ENCODE results near the gene ZNF555. TPM values are rescaled to one million over a fixed set of nuclear protein-coding genes. Genes with fewer than 3 reads are reported as not detected.
A peak's percentile ranks its signal among the peaks of the same experiment; 100 is the strongest.

ZNF555 gene
- total and polyA plus RNA-seq, 2 of the 13 experiments (the other 11 are each of a cell fraction or from before 2014, with no cell fraction given), result 5.0 to 8.0 TPM

DNA sequence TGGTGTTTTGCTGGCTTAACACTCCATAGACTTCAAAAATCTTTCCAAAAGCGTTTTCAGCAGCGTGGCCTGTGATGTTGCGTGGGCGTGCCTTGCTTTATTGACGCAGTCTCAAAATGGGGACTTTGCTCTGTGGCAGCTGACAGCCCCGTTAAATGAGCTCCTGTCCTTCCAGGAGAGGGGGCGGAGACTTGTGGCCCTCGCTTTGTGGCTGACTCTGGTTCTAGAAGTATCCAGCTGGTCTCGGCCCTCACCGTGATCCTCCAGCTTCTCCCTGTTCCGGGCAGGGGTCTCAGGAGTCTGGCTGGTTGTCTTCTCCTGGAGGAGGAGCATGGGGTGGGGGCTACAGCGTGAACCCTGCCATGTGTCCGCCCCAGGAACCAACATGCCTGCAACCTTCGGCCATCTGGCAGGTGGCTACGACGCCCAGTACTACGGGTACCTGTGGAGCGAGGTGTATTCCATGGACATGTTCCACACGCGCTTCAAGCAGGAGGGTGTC, 30.0 kb upstream of the ZNF555 start (continued):
- TF ChIP-seq, protein P1, sequence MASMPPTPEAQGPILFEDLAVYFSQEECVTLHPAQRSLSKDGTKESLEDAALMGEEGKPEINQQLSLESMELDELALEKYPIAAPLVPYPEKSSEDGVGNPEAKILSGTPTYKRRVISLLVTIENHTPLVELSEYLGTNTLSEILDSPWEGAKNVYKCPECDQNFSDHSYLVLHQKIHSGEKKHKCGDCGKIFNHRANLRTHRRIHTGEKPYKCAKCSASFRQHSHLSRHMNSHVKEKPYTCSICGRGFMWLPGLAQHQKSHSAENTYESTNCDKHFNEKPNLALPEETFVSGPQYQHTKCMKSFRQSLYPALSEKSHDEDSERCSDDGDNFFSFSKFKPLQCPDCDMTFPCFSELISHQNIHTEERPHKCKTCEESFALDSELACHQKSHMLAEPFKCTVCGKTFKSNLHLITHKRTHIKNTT (CRISPR knock-in tag; IDR thresholded peaks at IDR 0.05), result no peak
- TF ChIP-seq IKZF1 (IDR thresholded peaks at IDR 0.05) (no peak), THYN1 (CRISPR knock-in tag; IDR thresholded peaks at IDR 0.05; ENCODE audit: borderline replicate concordance, low read depth) (no peak), ZNF138 (CRISPR knock-in tag; IDR thresholded peaks at IDR 0.05; ENCODE audit: low read depth) (no peak), PAX8 (CRISPR knock-in tag; IDR thresholded peaks at IDR 0.05; ENCODE audit: borderline replicate concordance) (no peak), ZNF24 (IDR thresholded peaks at IDR 0.05) (no peak), KLF12 (CRISPR knock-in tag; IDR thresholded peaks at IDR 0.05; ENCODE audit: borderline replicate concordance) (no peak), PHF20 (CRISPR knock-in tag; IDR thresholded peaks at IDR 0.05) (no peak), SALL2 (CRISPR knock-in tag; IDR thresholded peaks at IDR 0.05) (no peak), NR2F6 (IDR thresholded peaks at IDR 0.05) (no peak), NR2F6 (CRISPR knock-in tag; IDR thresholded peaks at IDR 0.05) (peak; percentile 55; the same call in 1 of the 2 replicates), NFYC (CRISPR knock-in tag; IDR thresholded peaks at IDR 0.05) (no peak), ZNF329 (CRISPR knock-in tag; IDR thresholded peaks at IDR 0.05; ENCODE audit: low read depth) (no peak), SATB2 (CRISPR knock-in tag; IDR thresholded peaks at IDR 0.05) (no peak), ZFP41 (CRISPR knock-in tag; IDR thresholded peaks at IDR 0.05; ENCODE audit: borderline replicate concordance) (no peak), ZSCAN31 (CRISPR knock-in tag; IDR thresholded peaks at IDR 0.05; ENCODE audit: low read depth) (0 out of 2 replicates have a peak, but pooled peaks have one; percentile 53), KAT8 (CRISPR knock-in tag; IDR thresholded peaks at IDR 0.05) (peak; percentile 71), NR2F1 (CRISPR knock-in tag; IDR thresholded peaks at IDR 0.05) (no peak), ZNF564 (CRISPR knock-in tag; IDR thresholded peaks at IDR 0.05) (no peak)
- TF ChIP-seq, protein P2, sequence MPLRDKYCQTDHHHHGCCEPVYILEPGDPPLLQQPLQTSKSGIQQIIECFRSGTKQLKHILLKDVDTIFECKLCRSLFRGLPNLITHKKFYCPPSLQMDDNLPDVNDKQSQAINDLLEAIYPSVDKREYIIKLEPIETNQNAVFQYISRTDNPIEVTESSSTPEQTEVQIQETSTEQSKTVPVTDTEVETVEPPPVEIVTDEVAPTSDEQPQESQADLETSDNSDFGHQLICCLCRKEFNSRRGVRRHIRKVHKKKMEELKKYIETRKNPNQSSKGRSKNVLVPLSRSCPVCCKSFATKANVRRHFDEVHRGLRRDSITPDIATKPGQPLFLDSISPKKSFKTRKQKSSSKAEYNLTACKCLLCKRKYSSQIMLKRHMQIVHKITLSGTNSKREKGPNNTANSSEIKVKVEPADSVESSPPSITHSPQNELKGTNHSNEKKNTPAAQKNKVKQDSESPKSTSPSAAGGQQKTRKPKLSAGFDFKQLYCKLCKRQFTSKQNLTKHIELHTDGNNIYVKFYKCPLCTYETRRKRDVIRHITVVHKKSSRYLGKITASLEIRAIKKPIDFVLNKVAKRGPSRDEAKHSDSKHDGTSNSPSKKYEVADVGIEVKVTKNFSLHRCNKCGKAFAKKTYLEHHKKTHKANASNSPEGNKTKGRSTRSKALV (CRISPR knock-in tag; IDR thresholded peaks at IDR 0.05), result no peak
- TF ChIP-seq, protein P3, sequence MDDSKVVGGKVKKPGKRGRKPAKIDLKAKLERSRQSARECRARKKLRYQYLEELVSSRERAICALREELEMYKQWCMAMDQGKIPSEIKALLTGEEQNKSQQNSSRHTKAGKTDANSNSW (CRISPR knock-in tag; IDR thresholded peaks at IDR 0.05; ENCODE audit: borderline replicate concordance), result no peak
- TF ChIP-seq, protein P4, sequence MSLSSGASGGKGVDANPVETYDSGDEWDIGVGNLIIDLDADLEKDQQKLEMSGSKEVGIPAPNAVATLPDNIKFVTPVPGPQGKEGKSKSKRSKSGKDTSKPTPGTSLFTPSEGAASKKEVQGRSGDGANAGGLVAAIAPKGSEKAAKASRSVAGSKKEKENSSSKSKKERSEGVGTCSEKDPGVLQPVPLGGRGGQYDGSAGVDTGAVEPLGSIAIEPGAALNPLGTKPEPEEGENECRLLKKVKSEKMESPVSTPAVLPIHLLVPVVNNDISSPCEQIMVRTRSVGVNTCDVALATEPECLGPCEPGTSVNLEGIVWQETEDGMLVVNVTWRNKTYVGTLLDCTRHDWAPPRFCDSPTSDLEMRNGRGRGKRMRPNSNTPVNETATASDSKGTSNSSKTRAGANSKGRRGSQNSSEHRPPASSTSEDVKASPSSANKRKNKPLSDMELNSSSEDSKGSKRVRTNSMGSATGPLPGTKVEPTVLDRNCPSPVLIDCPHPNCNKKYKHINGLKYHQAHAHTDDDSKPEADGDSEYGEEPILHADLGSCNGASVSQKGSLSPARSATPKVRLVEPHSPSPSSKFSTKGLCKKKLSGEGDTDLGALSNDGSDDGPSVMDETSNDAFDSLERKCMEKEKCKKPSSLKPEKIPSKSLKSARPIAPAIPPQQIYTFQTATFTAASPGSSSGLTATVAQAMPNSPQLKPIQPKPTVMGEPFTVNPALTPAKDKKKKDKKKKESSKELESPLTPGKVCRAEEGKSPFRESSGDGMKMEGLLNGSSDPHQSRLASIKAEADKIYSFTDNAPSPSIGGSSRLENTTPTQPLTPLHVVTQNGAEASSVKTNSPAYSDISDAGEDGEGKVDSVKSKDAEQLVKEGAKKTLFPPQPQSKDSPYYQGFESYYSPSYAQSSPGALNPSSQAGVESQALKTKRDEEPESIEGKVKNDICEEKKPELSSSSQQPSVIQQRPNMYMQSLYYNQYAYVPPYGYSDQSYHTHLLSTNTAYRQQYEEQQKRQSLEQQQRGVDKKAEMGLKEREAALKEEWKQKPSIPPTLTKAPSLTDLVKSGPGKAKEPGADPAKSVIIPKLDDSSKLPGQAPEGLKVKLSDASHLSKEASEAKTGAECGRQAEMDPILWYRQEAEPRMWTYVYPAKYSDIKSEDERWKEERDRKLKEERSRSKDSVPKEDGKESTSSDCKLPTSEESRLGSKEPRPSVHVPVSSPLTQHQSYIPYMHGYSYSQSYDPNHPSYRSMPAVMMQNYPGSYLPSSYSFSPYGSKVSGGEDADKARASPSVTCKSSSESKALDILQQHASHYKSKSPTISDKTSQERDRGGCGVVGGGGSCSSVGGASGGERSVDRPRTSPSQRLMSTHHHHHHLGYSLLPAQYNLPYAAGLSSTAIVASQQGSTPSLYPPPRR (CRISPR knock-in tag; IDR thresholded peaks at IDR 0.05; ENCODE audit: borderline replicate concordance), result 0 out of 2 replicates have a peak, but pooled peaks have one; percentile 25
- TF ChIP-seq, protein P5, sequence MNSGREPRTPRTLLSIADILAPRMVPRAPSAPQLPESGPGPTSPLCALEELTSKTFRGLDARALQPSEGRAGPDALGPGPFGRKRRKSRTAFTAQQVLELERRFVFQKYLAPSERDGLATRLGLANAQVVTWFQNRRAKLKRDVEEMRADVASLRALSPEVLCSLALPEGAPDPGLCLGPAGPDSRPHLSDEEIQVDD (CRISPR knock-in tag; IDR thresholded peaks at IDR 0.05; ENCODE audit: borderline replicate concordance), result peak; percentile 63; the same call in 1 of the 2 replicates
